MM.1S (cell line): ENCODE data around the gene IKBKG.

ENCODE experiments used
- EZH2phosphoT487 ChIP-seq: fragments of 300-600 bp; sonication (generic); IDR thresholded peaks from 2 replicates; pipeline ENCODE4 v1.6.1; 2018; ENCODE audit warnings: antibody characterized with exemption, low read length
- TF ChIP-seq, protein P1 (sequence below): fragments of 300-600 bp; sonication (generic); IDR thresholded peaks from 2 replicates; pipeline ENCODE4 v1.5.1; 2016; ENCODE audit warnings: antibody characterized with exemption, low read length, mixed read lengths

DNA sequence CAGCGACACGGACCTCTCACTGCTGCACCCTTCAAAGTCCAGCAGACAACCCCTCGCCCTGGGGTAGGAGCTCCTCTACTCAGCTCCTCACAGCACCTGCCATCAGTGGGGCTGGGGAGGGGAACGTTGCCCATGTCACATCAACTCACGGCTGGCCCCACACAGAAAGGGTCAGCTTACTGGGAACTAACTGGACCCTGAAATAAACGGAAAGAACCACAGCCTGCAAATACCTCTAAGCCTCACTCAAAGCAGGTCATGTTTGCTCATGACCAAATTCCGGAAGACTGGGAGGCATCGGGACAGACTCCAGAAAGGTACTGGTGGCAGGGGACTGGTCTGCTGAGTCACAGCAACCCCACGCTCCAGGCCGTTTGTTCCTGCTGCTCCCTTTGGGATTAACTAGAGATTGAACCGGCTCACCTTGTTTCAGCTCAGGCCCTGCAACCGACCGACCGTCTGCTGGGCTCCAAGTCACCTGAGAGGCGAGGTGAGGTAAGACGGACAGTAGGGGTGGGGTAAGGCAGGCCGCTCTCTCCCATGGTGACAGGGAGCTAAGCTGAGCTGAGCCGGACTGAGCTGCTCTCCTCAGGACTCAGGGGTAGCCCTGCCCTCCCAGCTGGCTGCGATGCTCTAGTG lies 6.4 kb upstream of the IKBKG start:
- TF ChIP-seq, protein P1, sequence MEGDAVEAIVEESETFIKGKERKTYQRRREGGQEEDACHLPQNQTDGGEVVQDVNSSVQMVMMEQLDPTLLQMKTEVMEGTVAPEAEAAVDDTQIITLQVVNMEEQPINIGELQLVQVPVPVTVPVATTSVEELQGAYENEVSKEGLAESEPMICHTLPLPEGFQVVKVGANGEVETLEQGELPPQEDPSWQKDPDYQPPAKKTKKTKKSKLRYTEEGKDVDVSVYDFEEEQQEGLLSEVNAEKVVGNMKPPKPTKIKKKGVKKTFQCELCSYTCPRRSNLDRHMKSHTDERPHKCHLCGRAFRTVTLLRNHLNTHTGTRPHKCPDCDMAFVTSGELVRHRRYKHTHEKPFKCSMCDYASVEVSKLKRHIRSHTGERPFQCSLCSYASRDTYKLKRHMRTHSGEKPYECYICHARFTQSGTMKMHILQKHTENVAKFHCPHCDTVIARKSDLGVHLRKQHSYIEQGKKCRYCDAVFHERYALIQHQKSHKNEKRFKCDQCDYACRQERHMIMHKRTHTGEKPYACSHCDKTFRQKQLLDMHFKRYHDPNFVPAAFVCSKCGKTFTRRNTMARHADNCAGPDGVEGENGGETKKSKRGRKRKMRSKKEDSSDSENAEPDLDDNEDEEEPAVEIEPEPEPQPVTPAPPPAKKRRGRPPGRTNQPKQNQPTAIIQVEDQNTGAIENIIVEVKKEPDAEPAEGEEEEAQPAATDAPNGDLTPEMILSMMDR = no peak
- TF ChIP-seq EZH2phosphoT487 = no peak
